ENCODE measurements around the gene TLCD5. TPM values are rescaled to one million over a fixed set of nuclear protein-coding genes. Genes with fewer than 3 reads are reported as not detected.

TLCD5 gene
- total and polyA plus RNA-seq, 2 donors (not counting 1 experiment from before 2014, with no cell fraction given): 13.2 to 17.0 TPM

DNA sequence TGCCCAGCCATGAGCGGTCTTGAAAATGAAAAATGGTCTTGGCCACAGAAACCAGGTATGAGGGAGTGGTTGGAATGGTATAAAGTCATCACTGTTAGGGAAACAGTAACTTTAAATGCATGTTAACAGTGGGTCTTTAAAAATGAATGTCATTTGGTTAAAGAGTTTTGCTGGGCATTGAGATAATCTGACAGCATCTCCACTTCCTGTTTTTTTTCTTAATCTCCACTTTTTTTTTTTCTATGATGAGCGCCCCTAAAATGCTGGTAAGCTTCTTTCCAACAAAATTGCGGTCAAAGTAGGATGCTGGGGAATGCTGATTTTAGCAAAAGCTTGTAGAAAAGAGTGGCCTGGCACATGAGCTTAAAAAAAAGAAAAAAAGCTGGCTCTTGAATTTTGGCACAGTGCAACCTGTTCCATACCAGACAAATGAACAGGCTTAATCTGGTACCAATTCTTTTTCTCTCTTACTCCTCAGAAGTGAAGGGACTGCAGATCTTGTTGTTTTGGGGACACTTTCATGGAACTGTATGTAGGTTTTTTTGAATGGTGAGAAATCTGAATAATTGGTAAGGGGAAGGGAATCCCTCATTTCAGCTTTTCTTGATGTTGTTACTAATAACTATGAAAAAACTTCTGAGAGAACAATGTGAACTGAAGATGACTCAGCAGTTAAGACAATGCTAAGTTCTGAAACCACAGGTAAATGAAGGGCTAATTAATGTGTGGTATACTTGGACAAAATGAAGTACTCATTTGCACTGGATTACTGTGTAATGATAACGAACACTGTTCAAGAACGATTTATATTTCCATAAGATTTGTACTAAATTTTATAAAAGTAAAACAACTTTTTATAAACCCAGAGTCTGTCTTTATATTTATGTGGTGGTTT, 8.0 kb downstream of the TLCD5 start:
- H3K4me2 ChIP-seq (ENCODE audit: extremely low read depth, insufficient read depth, low read length): no peak overlapping the region
- H3K79me2 ChIP-seq (ENCODE audit: control insufficient read depth, insufficient read depth, low read length): peaks cover 23% of the 10 kb centered on the region
- H3K4me1 ChIP-seq (ENCODE audit: control insufficient read depth, extremely low read depth, insufficient read depth, low read length): peaks cover 20% of the 10 kb centered on the region
- peak; percentile 12 to 62 for DNase-seq (ENCODE audit: low read depth in 2 of 2)
- no peaks in the 10 kb centered on the region for H3K9me3 ChIP-seq (ENCODE audit: control insufficient read depth, insufficient read depth, low read depth, low read length)
- TF ChIP-seq, protein P1, sequence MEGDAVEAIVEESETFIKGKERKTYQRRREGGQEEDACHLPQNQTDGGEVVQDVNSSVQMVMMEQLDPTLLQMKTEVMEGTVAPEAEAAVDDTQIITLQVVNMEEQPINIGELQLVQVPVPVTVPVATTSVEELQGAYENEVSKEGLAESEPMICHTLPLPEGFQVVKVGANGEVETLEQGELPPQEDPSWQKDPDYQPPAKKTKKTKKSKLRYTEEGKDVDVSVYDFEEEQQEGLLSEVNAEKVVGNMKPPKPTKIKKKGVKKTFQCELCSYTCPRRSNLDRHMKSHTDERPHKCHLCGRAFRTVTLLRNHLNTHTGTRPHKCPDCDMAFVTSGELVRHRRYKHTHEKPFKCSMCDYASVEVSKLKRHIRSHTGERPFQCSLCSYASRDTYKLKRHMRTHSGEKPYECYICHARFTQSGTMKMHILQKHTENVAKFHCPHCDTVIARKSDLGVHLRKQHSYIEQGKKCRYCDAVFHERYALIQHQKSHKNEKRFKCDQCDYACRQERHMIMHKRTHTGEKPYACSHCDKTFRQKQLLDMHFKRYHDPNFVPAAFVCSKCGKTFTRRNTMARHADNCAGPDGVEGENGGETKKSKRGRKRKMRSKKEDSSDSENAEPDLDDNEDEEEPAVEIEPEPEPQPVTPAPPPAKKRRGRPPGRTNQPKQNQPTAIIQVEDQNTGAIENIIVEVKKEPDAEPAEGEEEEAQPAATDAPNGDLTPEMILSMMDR (conservative IDR thresholded peaks at IDR 0.05 in 1 of 2, IDR thresholded peaks at IDR 0.05 in 1 of 2; ENCODE audit: low read depth in 1 of 2, low read length in 2 of 2): no peak
- TF ChIP-seq EZH2 (IDR thresholded peaks at IDR 0.05; ENCODE audit: low read length, missing control alignments): no peak
- no peaks in the 10 kb centered on the region for H3K27me3 ChIP-seq (ENCODE audit: control insufficient read depth, insufficient read depth, low read length)
- H2AFZ ChIP-seq (ENCODE audit: low read length): no peak overlapping the region
- no peak overlapping the region for H3K4me3 ChIP-seq (replicated peaks in 1 of 4; ENCODE audit: control extremely low read depth in 1 of 4, insufficient read depth in 1 of 4, low read depth in 3 of 4, low read length in 4 of 4)
- H4K20me1 ChIP-seq (ENCODE audit: control insufficient read depth, extremely low read depth, insufficient read depth, low read length): peaks cover 4% of the 10 kb centered on the region
- peak overlapping the region; percentile 62 for H3K27ac ChIP-seq (ENCODE audit: insufficient read depth, low read length)
- H3K36me3 ChIP-seq (ENCODE audit: control insufficient read depth, insufficient read depth, low read length): peaks cover 5% of the 10 kb centered on the region
- no peak overlapping the region for H3K9ac ChIP-seq (ENCODE audit: insufficient read depth, low read length)

DNA sequence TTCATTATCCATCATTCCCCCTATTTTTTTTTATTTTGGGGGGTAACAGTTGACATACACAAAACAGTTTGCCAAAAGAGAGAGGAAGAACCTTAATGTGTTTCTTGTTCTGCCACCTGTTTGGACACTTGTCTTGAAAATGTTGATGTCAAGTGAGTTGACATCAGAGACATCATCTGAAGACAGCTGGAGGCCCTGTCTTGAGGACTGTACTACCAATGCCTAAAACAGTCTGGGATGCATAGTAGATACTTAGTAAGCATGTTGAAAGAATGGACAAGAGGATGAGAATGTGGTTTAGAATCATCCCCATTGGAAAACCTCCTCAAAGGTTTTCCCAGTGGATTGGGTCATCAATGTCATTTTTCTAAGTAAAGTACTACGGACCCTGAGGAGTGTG, 8.7 kb downstream of the TLCD5 start:
- Histone ChIP-seq H3K4me1 (ENCODE audit: control insufficient read depth, extremely low read depth, insufficient read depth, low read length) (peaks cover 20% of the 10 kb centered on the region), H3K4me2 (ENCODE audit: extremely low read depth, insufficient read depth, low read length) (no peak overlapping the region), H3K4me3 (replicated peaks in 1 of 4; ENCODE audit: control extremely low read depth in 1 of 4, insufficient read depth in 1 of 4, low read depth in 3 of 4, low read length in 4 of 4) (no peak overlapping the region), H3K9me3 (ENCODE audit: control insufficient read depth, insufficient read depth, low read depth, low read length) (no peaks in the 10 kb centered on the region), H3K79me2 (ENCODE audit: control insufficient read depth, insufficient read depth, low read length) (peaks cover 25% of the 10 kb centered on the region), H3K27ac (ENCODE audit: insufficient read depth, low read length) (no peak overlapping the region), H2AFZ (ENCODE audit: low read length) (no peak overlapping the region), H3K36me3 (ENCODE audit: control insufficient read depth, insufficient read depth, low read length) (peaks cover 3% of the 10 kb centered on the region), H4K20me1 (ENCODE audit: control insufficient read depth, extremely low read depth, insufficient read depth, low read length) (peaks cover 4% of the 10 kb centered on the region), H3K9ac (ENCODE audit: insufficient read depth, low read length) (no peak overlapping the region), H3K27me3 (ENCODE audit: control insufficient read depth, insufficient read depth, low read length) (no peaks in the 10 kb centered on the region)
- no peak for TF ChIP-seq EZH2 (IDR thresholded peaks at IDR 0.05; ENCODE audit: low read length, missing control alignments)
- TF ChIP-seq, protein P1 (conservative IDR thresholded peaks at IDR 0.05 in 1 of 2, IDR thresholded peaks at IDR 0.05 in 1 of 2; ENCODE audit: low read depth in 1 of 2, low read length in 2 of 2): no peak
- DNase-seq (ENCODE audit: low read depth in 2 of 2): no peak

DNA sequence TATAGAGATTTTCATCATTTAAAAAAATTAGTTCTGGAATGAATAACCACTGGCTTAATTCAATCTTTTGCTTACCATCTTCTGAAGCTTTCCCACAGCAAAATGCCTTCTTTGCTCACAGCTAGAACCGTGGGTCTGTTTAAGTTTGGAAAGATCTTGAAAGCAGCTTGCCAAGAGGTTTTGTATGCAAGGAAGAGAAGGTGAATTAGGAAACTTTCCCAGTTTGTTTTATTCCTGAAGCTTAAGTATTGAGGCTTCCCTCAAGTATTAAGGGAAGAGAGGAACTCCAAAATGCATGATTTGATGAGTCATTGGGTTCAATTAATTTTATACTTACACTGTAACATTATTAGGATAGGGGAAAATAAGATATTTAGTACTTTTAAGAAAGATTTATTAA, 9.2 kb downstream of the TLCD5 start:
- Histone ChIP-seq H3K4me1 (ENCODE audit: control insufficient read depth, extremely low read depth, insufficient read depth, low read length) (peaks cover 20% of the 10 kb centered on the region), H3K9ac (ENCODE audit: insufficient read depth, low read length) (no peak overlapping the region), H3K27me3 (ENCODE audit: control insufficient read depth, insufficient read depth, low read length) (no peaks in the 10 kb centered on the region), H2AFZ (ENCODE audit: low read length) (no peak overlapping the region), H3K27ac (ENCODE audit: insufficient read depth, low read length) (no peak overlapping the region), H3K4me2 (ENCODE audit: extremely low read depth, insufficient read depth, low read length) (no peak overlapping the region), H3K36me3 (ENCODE audit: control insufficient read depth, insufficient read depth, low read length) (peaks cover 3% of the 10 kb centered on the region), H3K9me3 (ENCODE audit: control insufficient read depth, insufficient read depth, low read depth, low read length) (no peaks in the 10 kb centered on the region), H3K4me3 (replicated peaks in 1 of 4; ENCODE audit: control extremely low read depth in 1 of 4, insufficient read depth in 1 of 4, low read depth in 3 of 4, low read length in 4 of 4) (no peak overlapping the region), H4K20me1 (ENCODE audit: control insufficient read depth, extremely low read depth, insufficient read depth, low read length) (peaks cover 4% of the 10 kb centered on the region), H3K79me2 (ENCODE audit: control insufficient read depth, insufficient read depth, low read length) (peaks cover 28% of the 10 kb centered on the region)
- DNase-seq (ENCODE audit: low read depth in 2 of 2): no peak
- TF ChIP-seq, protein P1 (conservative IDR thresholded peaks at IDR 0.05 in 1 of 2, IDR thresholded peaks at IDR 0.05 in 1 of 2; ENCODE audit: low read depth in 1 of 2, low read length in 2 of 2): no peak
- TF ChIP-seq EZH2 (IDR thresholded peaks at IDR 0.05; ENCODE audit: low read length, missing control alignments): no peak
